Sigmoid colon (tissue), 7 donors: ENCODE results near the gene FGF23. TPM values are rescaled to one million over a fixed set of nuclear protein-coding genes. Genes with fewer than 3 reads are reported as not detected.

ENCODE experiments used
- DNase-seq: peaks from one replicate; pipeline ENCODE4 v3.0.0-alpha.2; 2019
- H3K27ac ChIP-seq, 4 donors: fragments of 200-600 bp; sonication (generic); one replicate each; pipeline ENCODE4 v1.5.1; 2016 to 2019; ENCODE audit warnings: mild to moderate bottlenecking in 1 of 4
- H3K27me3 ChIP-seq, 3 donors: fragments of 200-600 bp; sonication (generic); one replicate each; pipeline ENCODE4 v1.5.1; 2019; ENCODE audit warnings: mild to moderate bottlenecking in 1 of 3
- H3K36me3 ChIP-seq, 4 donors: fragments of 200-600 bp; sonication (generic); one replicate each; pipeline ENCODE4 v1.5.1; 2016 to 2019
- H3K4me1 ChIP-seq, 4 donors: fragments of 200-600 bp; sonication (generic); one replicate each; pipeline ENCODE4 v1.5.1; 2017 to 2019
- H3K4me3 ChIP-seq, 4 donors: fragments of 200-600 bp; sonication (generic); one replicate each; pipeline ENCODE4 v1.5.1; 2017 to 2019; ENCODE audit warnings: mild to moderate bottlenecking in 2 of 4, moderate library complexity in 1 of 4
- H3K9me3 ChIP-seq, 4 donors: fragments of 200-600 bp in 3 of 4; sonication (generic) in 3 of 4; one replicate each; pipeline versions ENCODE4 v1.5.1 to v1.6.1; 2013 to 2019
- EP300 ChIP-seq, 4 donors: sonication (generic); formaldehyde crosslinking; IDR thresholded peaks; one replicate each; pipeline ENCODE4 v1.6.1; 2017; ENCODE audit warnings: antibody characterized with exemption in 4 of 4
- POLR2A ChIP-seq, 2 donors: fragments of 450-650 bp; IDR thresholded peaks; one replicate each; pipeline ENCODE4 v1.6.1; 2016; ENCODE audit warnings: antibody characterized with exemption in 2 of 2, mild to moderate bottlenecking in 2 of 2, moderate library complexity in 2 of 2
- POLR2AphosphoS5 ChIP-seq, 4 donors: sonication (generic); formaldehyde crosslinking; IDR thresholded peaks; one replicate each; pipeline ENCODE4 v1.6.1; 2017; ENCODE audit warnings: antibody characterized with exemption in 4 of 4
- WGBS, 2 donors: extraction: QIAGEN DNeasy Blood & Tissue Kit; methylation state at CpG; one replicate each; pipeline ENCODE4 v1.1.7; 2013; 5-methylcytosine and 5-hydroxymethylcytosine counted together
- intact Hi-C: fragments of 100-400 bp; cut with DNase I; formaldehyde crosslinking; loops from one replicate; pipeline ENCODE4 v1.15.1; 2023
- polyA plus RNA-seq, 3 donors: library from polyadenylated mRNA; stranded (reverse); fragments of 200-250 nt; gene quantifications; one replicate each; pipeline ENCODE4 v1.2.3, GENCODE V29; 2013
- total RNA-seq, 4 donors: library from RNA; depleted of rRNA; stranded (reverse); fragments of >200 nt; gene quantifications; one replicate each; pipeline ENCODE4 v1.1.0, GENCODE V29; 2016
- TF ChIP-seq, protein P1 (sequence below), 4 experiments: fragments of 450-650 bp in 3 of 4; fragments of 200-600 bp in 1 of 4; IDR thresholded peaks; one replicate each; pipeline ENCODE4 v1.5.1; 2016 to 2019; ENCODE audit warnings: antibody characterized with exemption in 4 of 4, mild to moderate bottlenecking in 3 of 4, moderate library complexity in 2 of 4
- donor health status: healthy with polysubstance abuse.
- donor health status: Bipolar disorder and iron deficiency.
- donor health status: healthy.

FGF23 gene
- total and polyA plus RNA-seq, 7 donors = not detected

DNA sequence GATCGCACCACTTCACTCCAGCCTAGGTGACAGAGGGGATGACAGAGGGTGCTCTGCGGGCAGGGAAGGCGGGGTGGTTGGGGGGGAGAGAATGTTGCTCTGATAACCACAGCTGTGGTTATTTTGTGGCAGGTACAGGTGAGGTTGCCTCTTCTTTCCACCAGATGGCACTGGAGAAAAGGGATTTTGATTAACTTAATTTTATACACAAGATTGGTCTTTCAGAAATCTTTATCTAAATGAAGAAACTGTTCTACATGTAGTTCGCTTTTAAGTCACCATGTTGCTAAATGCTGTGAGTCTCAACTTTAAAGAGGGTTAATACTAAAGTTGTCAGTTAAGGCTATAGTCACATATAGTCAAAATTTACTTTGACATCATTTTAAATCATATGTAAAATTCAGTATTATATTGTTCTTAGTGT, 25.7 kb downstream of the FGF23 start:
- intact Hi-C loops = loop anchor here (2.0 to 5.0 kb wide), 2 partner anchors 64 to 173 kb away; no protein-coding TSS in a partner anchor
- Histone ChIP-seq H3K4me1 (no peaks in the 10 kb centered on the region), H3K9me3 (no peaks in the 10 kb centered on the region), H3K4me3 (no peak overlapping the region), H3K27ac (no peak overlapping the region), H3K36me3 (peaks cover 0 to 44% (median 8%) of the 10 kb centered on the region in 4 donors), H3K27me3 (no peaks in the 10 kb centered on the region)
- DNase-seq = no peak
- 33 to 51% methylated on average over 4 of the region's 4 CpGs for WGBS, 2 donors
- TF ChIP-seq POLR2AphosphoS5 (IDR thresholded peaks at IDR 0.05) = no peak
- TF ChIP-seq, protein P1, sequence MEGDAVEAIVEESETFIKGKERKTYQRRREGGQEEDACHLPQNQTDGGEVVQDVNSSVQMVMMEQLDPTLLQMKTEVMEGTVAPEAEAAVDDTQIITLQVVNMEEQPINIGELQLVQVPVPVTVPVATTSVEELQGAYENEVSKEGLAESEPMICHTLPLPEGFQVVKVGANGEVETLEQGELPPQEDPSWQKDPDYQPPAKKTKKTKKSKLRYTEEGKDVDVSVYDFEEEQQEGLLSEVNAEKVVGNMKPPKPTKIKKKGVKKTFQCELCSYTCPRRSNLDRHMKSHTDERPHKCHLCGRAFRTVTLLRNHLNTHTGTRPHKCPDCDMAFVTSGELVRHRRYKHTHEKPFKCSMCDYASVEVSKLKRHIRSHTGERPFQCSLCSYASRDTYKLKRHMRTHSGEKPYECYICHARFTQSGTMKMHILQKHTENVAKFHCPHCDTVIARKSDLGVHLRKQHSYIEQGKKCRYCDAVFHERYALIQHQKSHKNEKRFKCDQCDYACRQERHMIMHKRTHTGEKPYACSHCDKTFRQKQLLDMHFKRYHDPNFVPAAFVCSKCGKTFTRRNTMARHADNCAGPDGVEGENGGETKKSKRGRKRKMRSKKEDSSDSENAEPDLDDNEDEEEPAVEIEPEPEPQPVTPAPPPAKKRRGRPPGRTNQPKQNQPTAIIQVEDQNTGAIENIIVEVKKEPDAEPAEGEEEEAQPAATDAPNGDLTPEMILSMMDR (IDR thresholded peaks at IDR 0.05) = peak in 3 of 4 experiments; percentile 44 to 55 (median 50)

DNA sequence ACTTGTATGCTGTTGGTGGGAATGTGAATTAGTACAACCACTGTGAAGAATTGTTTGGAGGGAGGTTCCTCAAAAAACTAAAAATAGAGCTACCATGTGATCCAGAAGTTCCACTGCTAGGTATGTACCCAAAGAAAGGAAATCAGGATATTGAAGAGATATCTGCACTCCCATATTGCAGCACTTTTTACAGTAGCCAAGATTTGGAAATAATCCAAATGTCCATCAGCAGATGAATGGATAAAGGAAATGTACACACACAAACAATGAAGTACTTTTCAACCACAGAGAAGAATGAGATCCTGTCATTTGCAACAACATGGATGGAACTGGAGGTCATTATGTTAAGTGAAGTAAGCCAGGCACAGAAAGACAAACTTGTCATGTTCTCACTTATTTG, 32.6 kb downstream of the FGF23 start:
- no peaks in the 10 kb centered on the region for H3K27me3 ChIP-seq
- H3K9me3 ChIP-seq = no peaks in the 10 kb centered on the region
- intact Hi-C loops = no loop called here
- DNase-seq = no peak
- no peak overlapping the region for H3K4me3 ChIP-seq
- H3K36me3 ChIP-seq = peaks cover 0 to 28% (median 4%) of the 10 kb centered on the region in 4 donors
- TF ChIP-seq POLR2AphosphoS5 (IDR thresholded peaks at IDR 0.05) (no peak), POLR2A (IDR thresholded peaks at IDR 0.05) (no peak), EP300 (IDR thresholded peaks at IDR 0.05) (no peak)
- TF ChIP-seq, protein P1 (IDR thresholded peaks at IDR 0.05) = no peak
- no peak overlapping the region for H3K27ac ChIP-seq
- no peaks in the 10 kb centered on the region for H3K4me1 ChIP-seq

DNA sequence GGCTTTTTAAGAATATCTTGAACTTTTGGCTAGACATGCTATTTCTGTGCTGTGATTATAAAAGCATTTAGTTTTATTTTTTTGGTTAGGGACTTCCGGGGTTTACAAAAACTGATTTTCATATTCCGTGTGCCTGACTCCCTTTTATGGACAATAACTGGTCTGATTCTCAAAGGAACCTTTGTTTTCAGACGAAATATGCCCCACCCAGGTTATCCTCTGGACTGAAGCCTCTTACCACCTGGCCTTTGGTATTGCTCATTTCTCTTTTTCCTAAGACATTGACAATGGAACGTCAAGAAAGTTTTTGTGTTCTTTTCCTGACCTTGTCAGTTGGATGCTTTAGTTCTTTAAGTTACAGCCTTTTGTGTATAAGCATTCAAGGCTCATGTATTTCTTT, 47.7 kb downstream of the FGF23 start:
- H3K4me3 ChIP-seq = no peak overlapping the region
- H3K4me1 ChIP-seq = peaks cover 0 to 9% (median 5%) of the 10 kb centered on the region in 4 donors
- intact Hi-C loops = no loop called here
- DNase-seq = no peak
- peaks cover 0 to 8% (median 4%) of the 10 kb centered on the region in 4 donors for H3K36me3 ChIP-seq
- H3K9me3 ChIP-seq = no peaks in the 10 kb centered on the region
- WGBS, 2 donors = 16 to 52% methylated on average over 4 of the region's 4 CpGs
- no peaks in the 10 kb centered on the region for H3K27me3 ChIP-seq
- no peak for TF ChIP-seq EP300 (IDR thresholded peaks at IDR 0.05)
- TF ChIP-seq POLR2A (IDR thresholded peaks at IDR 0.05) = no peak
- TF ChIP-seq POLR2AphosphoS5 (IDR thresholded peaks at IDR 0.05) = no peak
- TF ChIP-seq, protein P1 (IDR thresholded peaks at IDR 0.05) = no peak
- no peak overlapping the region for H3K27ac ChIP-seq

DNA sequence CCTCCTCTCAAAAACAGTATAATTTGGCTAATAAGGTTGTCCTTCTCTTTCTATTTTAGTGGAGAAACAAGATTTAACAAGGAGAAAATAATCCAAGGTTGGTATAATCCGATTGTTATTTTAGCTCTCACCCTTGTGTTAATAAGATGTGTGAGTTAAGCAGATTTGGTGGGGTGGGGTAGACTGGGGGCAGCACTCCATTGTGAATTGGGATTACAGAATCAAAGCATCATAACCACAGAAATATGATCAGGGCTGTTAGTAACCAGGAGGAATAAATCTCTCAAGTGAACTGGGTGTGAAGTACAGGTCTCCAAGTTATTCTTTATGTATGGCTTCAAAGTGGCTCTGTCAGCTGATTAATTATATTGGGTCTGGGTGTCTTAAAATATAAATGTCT, 48.3 kb downstream of the FGF23 start:
- peaks cover 0 to 5% (median 2%) of the 10 kb centered on the region in 4 donors for H3K36me3 ChIP-seq
- no peak for TF ChIP-seq EP300 (IDR thresholded peaks at IDR 0.05)
- TF ChIP-seq, protein P1 (IDR thresholded peaks at IDR 0.05) = no peak
- TF ChIP-seq POLR2A (IDR thresholded peaks at IDR 0.05) = no peak
- no peak for TF ChIP-seq POLR2AphosphoS5 (IDR thresholded peaks at IDR 0.05)
- H3K4me1 ChIP-seq = peaks cover 0 to 15% (median 11%) of the 10 kb centered on the region in 4 donors
- DNase-seq = no peak
- no peaks in the 10 kb centered on the region for H3K9me3 ChIP-seq
- H3K27ac ChIP-seq = no peak overlapping the region
- WGBS, 2 donors = 24 to 88% methylated on average over 1 of the region's 1 CpG
- intact Hi-C loops = no loop called here
- no peaks in the 10 kb centered on the region for H3K27me3 ChIP-seq
- H3K4me3 ChIP-seq = no peak overlapping the region

DNA sequence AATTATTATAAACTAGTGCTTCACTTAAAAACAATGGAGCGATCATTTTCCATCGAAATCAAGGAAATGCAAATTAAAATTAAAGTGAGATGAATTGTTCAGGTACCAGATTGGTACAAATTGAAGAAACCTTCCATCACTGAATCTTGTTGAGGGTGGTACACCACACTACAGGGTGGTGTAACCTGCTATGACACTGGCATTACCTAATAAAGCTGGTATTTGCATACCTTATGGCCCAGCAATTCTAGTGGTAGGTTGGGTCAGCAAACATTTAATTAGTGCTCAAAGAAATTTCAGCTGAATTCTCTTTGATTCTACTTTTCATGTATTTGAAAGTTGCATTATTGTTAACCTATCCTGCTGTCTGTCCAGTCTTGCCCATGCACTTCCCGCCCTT, 49.3 kb downstream of the FGF23 start:
- peaks cover 0 to 21% (median 16%) of the 10 kb centered on the region in 4 donors for H3K4me1 ChIP-seq
- H3K27ac ChIP-seq = no peak overlapping the region
- H3K27me3 ChIP-seq = no peaks in the 10 kb centered on the region
- intact Hi-C loops = no loop called here
- H3K4me3 ChIP-seq = no peak overlapping the region
- TF ChIP-seq POLR2A (IDR thresholded peaks at IDR 0.05) (no peak), POLR2AphosphoS5 (IDR thresholded peaks at IDR 0.05) (no peak), EP300 (IDR thresholded peaks at IDR 0.05) (no peak)
- TF ChIP-seq, protein P1 (IDR thresholded peaks at IDR 0.05) = no peak
- no peaks in the 10 kb centered on the region for H3K9me3 ChIP-seq
- 94 to 97% methylated on average over 3 of the region's 3 CpGs for WGBS, 2 donors
- peaks cover 0 to 5% (median 0%) of the 10 kb centered on the region in 4 donors for H3K36me3 ChIP-seq
- no peak for DNase-seq
